Small intestine (tissue), 4 donors: ENCODE data around the gene ANKIB1. TPM values are rescaled to one million over a fixed set of nuclear protein-coding genes. Genes with fewer than 3 reads are reported as not detected.

Source experiments
- polyA plus RNA-seq, 4 donors: library from polyadenylated mRNA; stranded (reverse) in 3 of 4; unstranded in 1 of 4; fragments of 200-250 nt in 3 of 4; fragments of 120-200 nt in 1 of 4; gene quantifications; one replicate each; pipeline versions ENCODE4 v1.2.1 to v1.2.3, GENCODE V29; 2013
- donor health status: healthy with polysubstance abuse.
- donor health status: Bipolar disorder and iron deficiency.
- donor health status: healthy.

The ANKIB1 gene
- polyA plus RNA-seq, 4 donors, result 10.8 to 37.2 (median 14.2) TPM

Other genes with a start within 250 kb of the ANKIB1 start
- 100 to 1,000 TPM in 1 of 4 donors, 10 to 100 TPM in 2, 1 to 10 TPM in 1; 9.7 to 145 (median 54.1) TPM for gene CYP51A1, start 111.5 kb upstream of the ANKIB1 start, polyA plus RNA-seq
- under 1 TPM in 2 of 4 donors, not detected in 2; 0.01 to 0.13 TPM for gene LRRD1, start 66.8 kb upstream of the ANKIB1 start, polyA plus RNA-seq
- gene KRIT1, start 60 bp upstream of the ANKIB1 start, polyA plus RNA-seq, result 10 to 100 TPM; 12.7 to 53.8 (median 20.8) TPM
- 10 to 100 TPM; 13.6 to 74.6 (median 15.5) TPM for gene GATAD1, start 201.5 kb downstream of the ANKIB1 start, polyA plus RNA-seq
- under 1 TPM in 2 of 4 donors, not detected in 2; 0.01 to 0.93 TPM for gene ERVW-1, start 232.0 kb downstream of the ANKIB1 start, polyA plus RNA-seq